Ishikawa (cell line): ENCODE results near the gene DAB2IP.

Experiments
- CREB1 ChIP-seq: IDR thresholded peaks from 2 replicates; pipeline ENCODE4 v1.6.1; 2012; ENCODE audit warnings: low read depth
- MAX ChIP-seq: IDR thresholded peaks from 2 replicates; pipeline ENCODE4 v1.6.1; 2012

- no peak for TF ChIP-seq CREB1
- TF ChIP-seq MAX, result no peak
Measured at GRCh38 chr9:121824651-121825030, 173.2 kb downstream of the DAB2IP start.
